A673 (cell line): ENCODE data around the gene ARNT2. TPM values are rescaled to one million over a fixed set of nuclear protein-coding genes. Genes with fewer than 3 reads are reported as not detected.

Experiments
- BruUV-seq: library from RNA; stranded (reverse); fragments of 400-500 nt; replicated peaks from 2 replicates; lab custom pipeline; 2021; lab: Mats Ljungman, UMichigan
- CTCF ChIA-PET: fragments of 300-600 bp; sonication (Branson Sonifier 250); formaldehyde crosslinking; loops from one replicate; lab custom pipeline; 2022; ENCODE audit warnings: antibody characterized with exemption; lab: Charles Lee
- POLR2A ChIA-PET: fragments of 300-600 bp; sonication (Branson Sonifier 250); formaldehyde crosslinking; loops from one replicate; lab custom pipeline; 2022; ENCODE audit warnings: antibody characterized with exemption; ENCODE audit not compliant: low non-redundant PET; lab: Charles Lee
- DNase-seq: peaks from one replicate; pipeline ENCODE4 v3.0.0-alpha.2; 2015; ENCODE audit warnings: low spot score
- H3K27ac ChIP-seq: fragments of 200-600 bp; sonication (generic); 2 replicates; pipeline ENCODE4 v1.5.1; 2016; ENCODE audit warnings: mixed run types, low read depth, mild to moderate bottlenecking, mixed read lengths, antibody characterized with exemption, low read length; ENCODE audit not compliant: poor library complexity, severe bottlenecking
- H3K27me3 ChIP-seq: fragments of 200-600 bp; sonication (generic); replicated peaks from 2 replicates; pipeline ENCODE4 v1.6.1; 2017; ENCODE audit warnings: mixed run types, low read depth, mild to moderate bottlenecking, mixed read lengths, antibody characterized with exemption, low read length; ENCODE audit not compliant: insufficient read depth, poor library complexity
- H3K36me3 ChIP-seq: fragments of 200-600 bp; sonication (generic); 2 replicates; pipeline ENCODE4 v1.6.1; 2016; ENCODE audit warnings: mixed run types, mild to moderate bottlenecking, mixed read lengths, antibody characterized with exemption, low read length; ENCODE audit not compliant: insufficient read depth, poor library complexity, severe bottlenecking
- H3K4me1 ChIP-seq: fragments of 200-600 bp; sonication (generic); 2 replicates; pipeline ENCODE4 v1.6.1; 2017; ENCODE audit warnings: mixed run types, mild to moderate bottlenecking, mixed read lengths, antibody characterized with exemption, low read length; ENCODE audit not compliant: insufficient read depth, poor library complexity, severe bottlenecking
- H3K4me3 ChIP-seq: fragments of 200-600 bp; sonication (generic); 2 replicates; pipeline ENCODE4 v1.5.1; 2016; ENCODE audit warnings: low read depth, mixed run types, mild to moderate bottlenecking, mixed read lengths, low read length; ENCODE audit not compliant: poor library complexity, severe bottlenecking
- H3K9me3 ChIP-seq: fragments of 200-600 bp; sonication (generic); 2 replicates; pipeline ENCODE4 v1.6.1; 2016; ENCODE audit warnings: mixed run types, low read depth, mild to moderate bottlenecking, mixed read lengths, antibody characterized with exemption, low read length; ENCODE audit not compliant: poor library complexity, severe bottlenecking
- EZH2 ChIP-seq: fragments of 200-600 bp; sonication (generic); IDR thresholded peaks from 2 replicates; pipeline ENCODE4 v1.6.1; 2017; ENCODE audit warnings: borderline replicate concordance, low read depth, mild to moderate bottlenecking, mixed read lengths, antibody characterized with exemption, low read length; ENCODE audit not compliant: poor library complexity, severe bottlenecking
- intact Hi-C: fragments of 100-400 bp; cut with micrococcal nuclease; formaldehyde crosslinking; loops from one replicate; pipeline ENCODE4 v1.10.0; 2022; ENCODE audit not compliant: unreplicated experiment
- total RNA-seq: library from RNA; stranded (reverse); gene quantifications from 2 replicates; pipeline ENCODE4 v1.2.3, GENCODE V29; 2021
- TF ChIP-seq, protein P1 (sequence below): fragments of 300-800, 200-600 bp; sonication (generic); conservative IDR thresholded peaks from 2 replicates; pipeline ENCODE4 v1.5.1; 2017; ENCODE audit warnings: low read depth, mild to moderate bottlenecking, antibody characterized with exemption, low read length, moderate library complexity, mixed read lengths

Gene ARNT2
- total RNA-seq, 1 experiment from 2014 or later: 2.1 TPM

DNA sequence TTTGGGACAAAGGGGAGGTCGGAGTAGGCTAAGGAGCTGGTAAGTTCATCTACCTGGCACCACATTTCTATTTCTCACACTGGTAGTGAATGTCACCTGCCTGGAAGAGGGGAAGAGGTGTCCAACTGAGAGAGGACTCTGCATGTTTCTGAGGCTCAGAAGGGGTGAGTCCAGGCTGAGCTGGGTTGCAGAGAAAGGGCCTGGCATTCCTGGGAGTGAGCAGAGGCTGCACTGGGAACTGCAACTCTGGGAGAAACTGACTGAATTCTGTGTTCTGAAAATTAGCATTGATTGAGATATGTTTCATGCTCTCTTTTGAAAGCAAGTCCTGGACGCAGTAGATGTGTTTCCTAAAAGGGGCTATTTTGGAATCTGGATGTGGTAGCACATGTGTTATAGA lies 32.3 kb upstream of the ARNT2 start:
- no peak for DNase-seq
- H3K27me3 ChIP-seq: no peaks in the 10 kb centered on the region
- BruUV-seq: no TSS peak
- peaks cover 13% of the 10 kb centered on the region for H3K9me3 ChIP-seq
- H3K4me1 ChIP-seq: no peaks in the 10 kb centered on the region
- no peak overlapping the region for H3K4me3 ChIP-seq
- ChIA-PET POLR2A (no interaction called here), CTCF (no interaction called here)
- intact Hi-C loops: no loop called here
- no peak overlapping the region for H3K27ac ChIP-seq
- H3K36me3 ChIP-seq: no peaks in the 10 kb centered on the region
- no peak for TF ChIP-seq EZH2
- TF ChIP-seq, protein P1, sequence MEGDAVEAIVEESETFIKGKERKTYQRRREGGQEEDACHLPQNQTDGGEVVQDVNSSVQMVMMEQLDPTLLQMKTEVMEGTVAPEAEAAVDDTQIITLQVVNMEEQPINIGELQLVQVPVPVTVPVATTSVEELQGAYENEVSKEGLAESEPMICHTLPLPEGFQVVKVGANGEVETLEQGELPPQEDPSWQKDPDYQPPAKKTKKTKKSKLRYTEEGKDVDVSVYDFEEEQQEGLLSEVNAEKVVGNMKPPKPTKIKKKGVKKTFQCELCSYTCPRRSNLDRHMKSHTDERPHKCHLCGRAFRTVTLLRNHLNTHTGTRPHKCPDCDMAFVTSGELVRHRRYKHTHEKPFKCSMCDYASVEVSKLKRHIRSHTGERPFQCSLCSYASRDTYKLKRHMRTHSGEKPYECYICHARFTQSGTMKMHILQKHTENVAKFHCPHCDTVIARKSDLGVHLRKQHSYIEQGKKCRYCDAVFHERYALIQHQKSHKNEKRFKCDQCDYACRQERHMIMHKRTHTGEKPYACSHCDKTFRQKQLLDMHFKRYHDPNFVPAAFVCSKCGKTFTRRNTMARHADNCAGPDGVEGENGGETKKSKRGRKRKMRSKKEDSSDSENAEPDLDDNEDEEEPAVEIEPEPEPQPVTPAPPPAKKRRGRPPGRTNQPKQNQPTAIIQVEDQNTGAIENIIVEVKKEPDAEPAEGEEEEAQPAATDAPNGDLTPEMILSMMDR: no peak

DNA sequence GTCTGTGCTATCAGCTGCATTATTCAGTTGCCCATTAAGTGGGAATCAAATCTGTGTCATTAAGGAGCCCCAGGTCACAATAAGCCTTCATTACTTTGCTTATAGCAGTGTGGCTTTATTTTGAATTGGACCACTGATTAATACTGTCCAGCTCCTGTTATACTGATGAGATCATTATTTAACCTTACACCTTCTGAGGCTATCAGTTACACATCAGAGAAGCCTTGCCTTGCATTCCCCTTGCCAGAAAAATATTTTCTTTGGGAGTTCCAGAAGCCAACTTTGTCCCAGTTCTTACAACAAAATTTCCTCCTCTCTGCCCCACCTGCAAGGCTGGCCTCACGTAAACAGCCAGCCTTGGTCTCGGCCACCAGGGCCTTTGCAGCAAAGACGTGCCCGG lies 29.7 kb upstream of the ARNT2 start:
- ChIA-PET CTCF (no interaction called here), POLR2A (no interaction called here)
- Histone ChIP-seq H3K9me3 (no peaks in the 10 kb centered on the region), H3K4me3 (no peak overlapping the region), H3K27me3 (peaks cover 7% of the 10 kb centered on the region), H3K36me3 (no peaks in the 10 kb centered on the region), H3K27ac (no peak overlapping the region), H3K4me1 (no peaks in the 10 kb centered on the region)
- TF ChIP-seq EZH2: no peak
- TF ChIP-seq, protein P1: no peak
- no TSS peak for BruUV-seq
- no peak for DNase-seq
- intact Hi-C loops: no loop called here

DNA sequence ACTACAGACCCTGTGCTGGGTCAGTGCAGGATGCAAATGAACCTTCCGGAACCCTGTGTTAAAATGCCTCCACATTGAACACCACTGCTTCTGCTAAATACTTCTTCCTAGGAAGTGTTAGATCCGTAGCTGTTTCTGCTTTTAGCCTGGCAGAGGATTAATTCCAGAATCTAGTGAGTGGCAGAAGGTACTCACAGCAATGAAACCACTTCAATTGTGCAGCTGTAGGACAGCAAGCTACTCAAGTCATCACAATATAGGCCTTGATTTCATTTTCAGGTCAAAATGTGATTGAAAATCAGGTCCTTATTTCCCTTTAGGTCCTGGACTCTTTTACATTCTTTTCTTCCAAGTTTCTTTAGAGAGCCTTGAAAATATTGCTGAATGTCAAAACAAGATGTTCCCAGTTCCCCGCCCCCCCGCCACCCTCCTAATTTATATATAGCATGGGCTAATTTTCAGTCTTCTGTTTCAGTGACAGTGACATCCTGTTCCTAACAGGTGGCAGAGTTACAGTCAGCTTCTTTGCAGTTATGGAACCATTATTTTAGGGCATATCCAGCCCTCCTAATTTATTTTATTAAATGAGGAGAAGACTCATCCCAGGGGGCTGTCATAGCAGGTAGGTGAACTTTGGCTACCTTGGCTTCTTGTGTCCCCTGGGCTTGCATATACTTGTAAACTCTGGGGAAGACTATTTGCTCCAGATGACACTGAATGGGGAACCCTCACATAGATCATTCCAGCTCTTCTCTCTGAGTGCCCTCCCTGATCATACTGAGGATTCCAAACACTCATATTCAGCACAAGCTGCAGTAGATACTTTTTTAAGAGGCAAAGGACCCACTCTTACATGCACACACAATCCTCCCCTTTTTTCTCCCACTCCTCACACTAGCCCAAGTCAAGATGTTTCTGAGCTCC lies 28.0 kb upstream of the ARNT2 start:
- intact Hi-C loops: no loop called here
- ChIA-PET POLR2A (no interaction called here), CTCF (no interaction called here)
- Histone ChIP-seq H3K9me3 (no peaks in the 10 kb centered on the region), H3K27me3 (peaks cover 7% of the 10 kb centered on the region), H3K4me1 (no peaks in the 10 kb centered on the region), H3K27ac (no peak overlapping the region), H3K4me3 (no peak overlapping the region), H3K36me3 (no peaks in the 10 kb centered on the region)
- TF ChIP-seq EZH2: no peak
- TF ChIP-seq, protein P1: no peak
- DNase-seq: no peak
- no TSS peak for BruUV-seq
